SU-DHL-6 (cell line): Measurements from ENCODE around the gene NCOA5.

Experiments used
- H2AFZ ChIP-seq: fragments of 200-600 bp; sonication (generic); 2 replicates; pipeline ENCODE4 v1.6.1; 2014; ENCODE audit warnings: low read depth, mild to moderate bottlenecking, moderate library complexity, mixed read lengths, antibody characterized with exemption, low read length; ENCODE audit not compliant: severe bottlenecking
- H3F3A ChIP-seq: fragments of 200-600 bp; shearing (Covaris generic); 2 replicates; pipeline ENCODE4 v1.6.0; 2016; ENCODE audit warnings: antibody characterized with exemption, mild to moderate bottlenecking; ENCODE audit not compliant: insufficient read depth
- H3K27ac ChIP-seq: fragments of 200-600 bp; sonication (generic); 2 replicates; pipeline ENCODE4 v1.5.1; 2016; ENCODE audit warnings: low read depth, mild to moderate bottlenecking, low read length, moderate library complexity, mixed read lengths
- H3K27me3 ChIP-seq: fragments of 200-600 bp; sonication (generic), shearing (Covaris generic); 2 replicates; pipeline ENCODE4 v1.6.0; 2014; ENCODE audit warnings: mild to moderate bottlenecking, low read length
- H3K36me3 ChIP-seq: fragments of 200-600 bp; sonication (generic); 2 replicates; pipeline ENCODE4 v1.6.1; 2014; ENCODE audit warnings: mild to moderate bottlenecking, low read length, mixed read lengths
- H3K4me2 ChIP-seq: fragments of 300-600, 200-600 bp; shearing (Covaris generic), sonication (generic); 2 replicates; pipeline ENCODE4 v1.6.0; 2014; ENCODE audit warnings: low read length, low read depth, mild to moderate bottlenecking; ENCODE audit not compliant: poor library complexity, severe bottlenecking
- H3K4me3 ChIP-seq: fragments of 200-600 bp; sonication (generic); 2 replicates; pipeline ENCODE4 v1.5.1; 2014; ENCODE audit warnings: antibody characterized with exemption, low read length, mild to moderate bottlenecking, mixed read lengths; ENCODE audit not compliant: insufficient read depth, poor library complexity, severe bottlenecking
- H3K79me2 ChIP-seq: fragments of 200-600 bp; sonication (generic); 2 replicates; pipeline ENCODE4 v1.6.1; 2014; ENCODE audit warnings: mild to moderate bottlenecking, low read length, moderate library complexity; ENCODE audit not compliant: insufficient read depth
- H3K9ac ChIP-seq: fragments of 200-600 bp; sonication (generic); 2 replicates; pipeline ENCODE4 v1.7.0; 2014; ENCODE audit warnings: mild to moderate bottlenecking, low read length
- H3K9me2 ChIP-seq: fragments of 200-600 bp; sonication (generic); replicated peaks from 2 replicates; pipeline ENCODE4 v1.6.1; 2014; ENCODE audit warnings: low read length; ENCODE audit not compliant: insufficient read depth
- H3K9me3 ChIP-seq: fragments of 200-600 bp; sonication (generic); 2 replicates; pipeline ENCODE4 v1.6.1; 2014; ENCODE audit warnings: low read length, mixed read lengths; ENCODE audit not compliant: insufficient read depth
- H4K20me1 ChIP-seq: fragments of 200-600 bp; sonication (generic); 2 replicates; pipeline ENCODE4 v1.6.1; 2014; ENCODE audit warnings: low read depth, mild to moderate bottlenecking, antibody characterized with exemption, low read length, moderate library complexity, mixed read lengths
- EZH2phosphoT487 ChIP-seq: fragments of 200-600 bp; sonication (generic), shearing (Covaris generic); conservative IDR thresholded peaks from 2 replicates; pipeline ENCODE4 v1.6.1; 2018; ENCODE audit warnings: mild to moderate bottlenecking, antibody characterized with exemption, low read length, moderate library complexity, mixed read lengths
- TF ChIP-seq, protein P1 (sequence below): fragments of 200-600 bp; sonication (generic); IDR thresholded peaks from one replicate; pipeline ENCODE4 v1.5.1; 2017; ENCODE audit warnings: antibody characterized with exemption, mild to moderate bottlenecking, low read length, moderate library complexity; ENCODE audit not compliant: insufficient read depth, poor library complexity, severe bottlenecking

Gene NCOA5

DNA sequence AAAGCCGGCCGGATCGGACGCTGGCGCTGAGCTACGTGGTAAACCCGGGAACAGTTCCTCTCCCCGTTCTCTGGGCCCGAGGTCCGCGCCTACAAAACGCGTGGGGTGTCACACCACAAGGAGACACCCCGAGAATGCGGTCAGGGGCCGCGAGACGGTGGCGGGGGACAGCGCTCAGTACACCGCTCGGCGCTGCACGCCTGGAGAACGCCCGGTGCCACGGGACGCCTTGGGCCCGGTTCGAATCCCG lies 670 bp downstream of the NCOA5 start:
- H3K4me3 ChIP-seq, result peak overlapping the region; percentile 93
- no peaks in the 10 kb centered on the region for H3K27me3 ChIP-seq
- H4K20me1 ChIP-seq, result peaks cover 29% of the 10 kb centered on the region; the same call in 1 of the 2 replicates
- H3F3A ChIP-seq, result 0 out of 2 replicates have a peak, but pooled peaks cover 9% of the 10 kb centered on the region
- peak overlapping the region; percentile 95 for H3K9ac ChIP-seq
- no peaks in the 10 kb centered on the region for H3K9me3 ChIP-seq
- TF ChIP-seq, protein P1, sequence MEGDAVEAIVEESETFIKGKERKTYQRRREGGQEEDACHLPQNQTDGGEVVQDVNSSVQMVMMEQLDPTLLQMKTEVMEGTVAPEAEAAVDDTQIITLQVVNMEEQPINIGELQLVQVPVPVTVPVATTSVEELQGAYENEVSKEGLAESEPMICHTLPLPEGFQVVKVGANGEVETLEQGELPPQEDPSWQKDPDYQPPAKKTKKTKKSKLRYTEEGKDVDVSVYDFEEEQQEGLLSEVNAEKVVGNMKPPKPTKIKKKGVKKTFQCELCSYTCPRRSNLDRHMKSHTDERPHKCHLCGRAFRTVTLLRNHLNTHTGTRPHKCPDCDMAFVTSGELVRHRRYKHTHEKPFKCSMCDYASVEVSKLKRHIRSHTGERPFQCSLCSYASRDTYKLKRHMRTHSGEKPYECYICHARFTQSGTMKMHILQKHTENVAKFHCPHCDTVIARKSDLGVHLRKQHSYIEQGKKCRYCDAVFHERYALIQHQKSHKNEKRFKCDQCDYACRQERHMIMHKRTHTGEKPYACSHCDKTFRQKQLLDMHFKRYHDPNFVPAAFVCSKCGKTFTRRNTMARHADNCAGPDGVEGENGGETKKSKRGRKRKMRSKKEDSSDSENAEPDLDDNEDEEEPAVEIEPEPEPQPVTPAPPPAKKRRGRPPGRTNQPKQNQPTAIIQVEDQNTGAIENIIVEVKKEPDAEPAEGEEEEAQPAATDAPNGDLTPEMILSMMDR, result no peak
- no peak for TF ChIP-seq EZH2phosphoT487
- H3K36me3 ChIP-seq, result no peaks in the 10 kb centered on the region
- peak overlapping the region; percentile 98 for H3K4me2 ChIP-seq
- peak overlapping the region; percentile 76 for H3K27ac ChIP-seq
- H3K79me2 ChIP-seq, result peaks cover 54% of the 10 kb centered on the region
- no peaks in the 10 kb centered on the region for H3K9me2 ChIP-seq
- peak overlapping the region; percentile 60 for H2AFZ ChIP-seq

DNA sequence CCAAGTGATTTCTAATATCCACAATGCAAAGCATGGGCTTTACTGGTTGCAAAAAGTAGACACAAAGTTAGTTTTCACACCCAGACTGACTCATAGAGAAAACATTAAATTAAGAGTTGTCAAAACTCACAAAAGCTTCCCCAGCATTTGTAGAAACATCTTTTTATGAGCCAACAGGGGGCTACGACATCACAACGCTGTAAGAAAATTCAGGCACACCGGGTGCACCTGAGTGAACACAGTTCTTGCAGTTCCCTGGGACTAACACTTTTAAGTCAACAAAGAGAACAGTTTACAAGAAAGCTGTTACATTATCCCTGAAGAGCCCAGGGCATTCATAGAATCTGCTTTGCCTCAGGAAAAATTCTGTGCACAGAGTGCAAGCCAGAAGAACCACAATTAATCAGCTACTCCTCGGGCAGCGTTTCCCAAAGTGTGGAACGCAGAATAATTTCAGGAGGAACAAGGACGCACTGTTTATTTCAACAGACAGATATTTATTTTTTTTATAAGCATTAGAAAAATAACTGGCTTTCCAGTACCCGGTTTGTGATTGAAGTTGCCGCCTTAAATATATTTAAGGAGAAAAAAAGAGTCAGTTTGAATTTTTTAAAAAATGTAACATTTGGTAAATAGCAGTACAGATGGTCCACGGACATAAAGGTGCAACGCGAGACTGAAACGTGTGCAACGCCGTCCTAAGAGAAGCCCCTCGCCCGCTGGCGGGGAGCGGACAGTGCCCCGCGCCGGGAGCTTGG lies 1.2 kb downstream of the NCOA5 start:
- Histone ChIP-seq H3K27ac (peak overlapping the region; percentile 76; the same call in 1 of the 2 replicates), H3K4me3 (peak overlapping the region; percentile 93), H4K20me1 (peaks cover 34% of the 10 kb centered on the region; the same call in 1 of the 2 replicates), H3K36me3 (no peaks in the 10 kb centered on the region), H3F3A (0 out of 2 replicates have a peak, but pooled peaks cover 9% of the 10 kb centered on the region), H3K9me2 (no peaks in the 10 kb centered on the region), H3K27me3 (no peaks in the 10 kb centered on the region), H3K9me3 (no peaks in the 10 kb centered on the region), H2AFZ (no peak overlapping the region), H3K9ac (peak overlapping the region; percentile 95), H3K79me2 (peaks cover 59% of the 10 kb centered on the region), H3K4me2 (peak overlapping the region; percentile 98)
- TF ChIP-seq, protein P1, result no peak
- TF ChIP-seq EZH2phosphoT487, result no peak

DNA sequence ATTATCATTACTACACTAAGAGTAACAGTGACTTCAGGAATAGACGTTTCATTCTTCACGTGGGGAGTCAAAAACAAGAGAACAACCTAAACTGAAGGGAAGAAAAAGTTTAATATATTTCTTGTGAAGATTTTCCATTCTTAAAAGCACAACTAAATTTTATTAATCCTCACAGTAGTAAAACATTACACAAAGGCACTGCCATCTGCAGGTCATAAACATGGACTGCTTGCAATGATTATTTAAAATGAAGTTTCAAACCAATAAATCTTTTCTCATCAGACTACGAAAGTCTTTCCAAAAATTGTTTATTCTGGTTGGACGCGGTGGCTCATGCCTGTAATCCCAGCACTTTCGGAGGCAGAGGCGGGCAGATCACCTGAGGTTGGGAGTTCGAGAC lies 2.6 kb downstream of the NCOA5 start:
- Histone ChIP-seq H3K9ac (no peak overlapping the region), H3K9me3 (no peaks in the 10 kb centered on the region), H3K4me2 (no peak overlapping the region), H2AFZ (no peak overlapping the region), H3K4me3 (no peak overlapping the region), H4K20me1 (peaks cover 49% of the 10 kb centered on the region; the same call in 1 of the 2 replicates), H3K79me2 (peaks cover 73% of the 10 kb centered on the region), H3F3A (0 out of 2 replicates have a peak, but pooled peaks cover 9% of the 10 kb centered on the region), H3K27me3 (no peaks in the 10 kb centered on the region), H3K36me3 (no peaks in the 10 kb centered on the region), H3K27ac (no peak overlapping the region), H3K9me2 (no peaks in the 10 kb centered on the region)
- TF ChIP-seq, protein P1, result no peak
